Dendritic cell treated with granulocyte-macrophage colony-stimulating factor and Interleukin-4, amounts not matched to agents 40 ng/mL and 50 ng/mL, for 4 days (primary cell): ENCODE measurements around the gene FRMD5.

ENCODE experiments used
- H3K27ac Mint-ChIP-seq: one replicate; pipeline ENCODE4 v1.8.0; 2022; ENCODE audit warnings: mild to moderate bottlenecking, mixed read lengths
- H3K27me3 Mint-ChIP-seq: one replicate; pipeline ENCODE4 v1.8.0; 2022; ENCODE audit warnings: mild to moderate bottlenecking, mixed read lengths
- H3K36me3 Mint-ChIP-seq: one replicate; pipeline ENCODE4 v1.8.0; 2022; ENCODE audit warnings: low read depth, mixed read lengths
- H3K4me1 Mint-ChIP-seq: one replicate; pipeline ENCODE4 v1.8.0; 2022; ENCODE audit warnings: low read depth, mixed read lengths
- H3K4me3 Mint-ChIP-seq: one replicate; pipeline ENCODE4 v1.8.0; 2022; ENCODE audit warnings: mild to moderate bottlenecking, moderate library complexity, mixed read lengths
- H3K9me3 Mint-ChIP-seq: one replicate; pipeline ENCODE4 v1.8.0; 2022; ENCODE audit warnings: mixed read lengths
- intact Hi-C: fragments of 100-400 bp; cut with micrococcal nuclease; formaldehyde crosslinking; loops from one replicate; pipeline ENCODE4 v1.15.0; 2022

FRMD5 gene

GRCh38 chr15:43903864-43904290 is 291.2 kb downstream of the FRMD5 start:
- no peak overlapping the region for H3K27ac Mint-ChIP-seq

DNA sequence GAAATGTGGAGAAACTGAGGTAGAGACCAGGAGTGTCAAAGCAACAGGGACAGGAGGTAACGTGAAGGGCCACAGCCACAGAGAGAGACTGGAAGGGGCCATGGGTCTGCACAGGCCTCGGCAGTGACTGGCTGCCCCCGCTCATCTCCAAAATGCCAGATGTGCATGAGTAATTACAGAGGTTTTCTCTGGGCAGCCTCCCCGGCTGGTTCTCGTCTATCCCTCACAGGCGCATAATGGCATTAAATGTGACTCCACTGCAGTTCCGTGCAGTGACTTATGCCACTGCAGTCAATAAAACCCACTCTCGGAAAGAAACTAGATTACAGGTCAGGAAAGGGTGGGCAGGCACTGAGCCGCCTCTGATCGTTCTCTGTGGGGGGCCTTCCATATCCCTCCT is 293.6 kb downstream of the FRMD5 start:
- no peaks in the 10 kb centered on the region for H3K9me3 Mint-ChIP-seq
- intact Hi-C loops: loop anchor here (5.0 to 10.0 kb wide), 2 partner anchors 166 to 313 kb away; no protein-coding TSS in a partner anchor

More at GRCh38 chr15:43903864-43904290, 291.2 kb downstream of the FRMD5 start:
- no peaks in the 10 kb centered on the region for H3K36me3 Mint-ChIP-seq
- intact Hi-C loops: loop anchor here (5.0 to 10.0 kb wide), 2 partner anchors 163 to 311 kb away; no protein-coding TSS in a partner anchor
- H3K4me1 Mint-ChIP-seq: peaks cover 5% of the 10 kb centered on the region
- H3K27me3 Mint-ChIP-seq: peaks cover 2% of the 10 kb centered on the region
- H3K9me3 Mint-ChIP-seq: no peaks in the 10 kb centered on the region
- H3K4me3 Mint-ChIP-seq: no peak overlapping the region

GRCh38 chr15:43900996-43901395 is 294.1 kb downstream of the FRMD5 start:
- Mint-ChIP-seq H3K27me3 (peaks cover 2% of the 10 kb centered on the region), H3K9me3 (no peaks in the 10 kb centered on the region), H3K27ac (no peak overlapping the region), H3K4me1 (peaks cover 5% of the 10 kb centered on the region), H3K4me3 (no peak overlapping the region), H3K36me3 (no peaks in the 10 kb centered on the region)
- intact Hi-C loops: loop anchor here (5.0 to 10.0 kb wide), 2 partner anchors 166 to 314 kb away; no protein-coding TSS in a partner anchor

More for the DNA sequence above, 293.6 kb downstream of the FRMD5 start:
- no peak overlapping the region for H3K4me3 Mint-ChIP-seq
- no peaks in the 10 kb centered on the region for H3K36me3 Mint-ChIP-seq
- H3K27me3 Mint-ChIP-seq: peaks cover 2% of the 10 kb centered on the region
- peaks cover 5% of the 10 kb centered on the region for H3K4me1 Mint-ChIP-seq
- H3K27ac Mint-ChIP-seq: no peak overlapping the region

GRCh38 chr15:43899928-43900327 is 295.1 kb downstream of the FRMD5 start:
- Mint-ChIP-seq H3K9me3 (no peaks in the 10 kb centered on the region), H3K4me3 (no peak overlapping the region), H3K27me3 (peaks cover 2% of the 10 kb centered on the region), H3K27ac (no peak overlapping the region), H3K36me3 (no peaks in the 10 kb centered on the region), H3K4me1 (peaks cover 5% of the 10 kb centered on the region)
- intact Hi-C loops: loop anchor here (5.0 to 10.0 kb wide), 2 partner anchors 167 to 315 kb away; no protein-coding TSS in a partner anchor

- H3K27me3 Mint-ChIP-seq: peaks cover under 1% of the 10 kb centered on the region
- intact Hi-C loops: no loop called here
- H3K27ac Mint-ChIP-seq: no peak overlapping the region
- no peaks in the 10 kb centered on the region for H3K36me3 Mint-ChIP-seq
- H3K9me3 Mint-ChIP-seq: no peaks in the 10 kb centered on the region
- no peak overlapping the region for H3K4me3 Mint-ChIP-seq
- peaks cover 3% of the 10 kb centered on the region for H3K4me1 Mint-ChIP-seq
Observed at GRCh38 chr15:43898891-43899290, 296.2 kb downstream of the FRMD5 start.

GRCh38 chr15:43896543-43896942 is 298.5 kb downstream of the FRMD5 start:
- Mint-ChIP-seq H3K36me3 (no peaks in the 10 kb centered on the region), H3K4me3 (no peak overlapping the region), H3K27ac (no peak overlapping the region), H3K9me3 (no peaks in the 10 kb centered on the region), H3K4me1 (peaks cover 5% of the 10 kb centered on the region), H3K27me3 (no peaks in the 10 kb centered on the region)
- intact Hi-C loops: no loop called here

- H3K9me3 Mint-ChIP-seq: no peaks in the 10 kb centered on the region
- intact Hi-C loops: no loop called here
- no peaks in the 10 kb centered on the region for H3K27me3 Mint-ChIP-seq
- H3K36me3 Mint-ChIP-seq: no peaks in the 10 kb centered on the region
- H3K4me3 Mint-ChIP-seq: no peak overlapping the region
- no peak overlapping the region for H3K27ac Mint-ChIP-seq
- H3K4me1 Mint-ChIP-seq: peaks cover 5% of the 10 kb centered on the region
Observed at GRCh38 chr15:43895586-43895985, 299.5 kb downstream of the FRMD5 start.

DNA sequence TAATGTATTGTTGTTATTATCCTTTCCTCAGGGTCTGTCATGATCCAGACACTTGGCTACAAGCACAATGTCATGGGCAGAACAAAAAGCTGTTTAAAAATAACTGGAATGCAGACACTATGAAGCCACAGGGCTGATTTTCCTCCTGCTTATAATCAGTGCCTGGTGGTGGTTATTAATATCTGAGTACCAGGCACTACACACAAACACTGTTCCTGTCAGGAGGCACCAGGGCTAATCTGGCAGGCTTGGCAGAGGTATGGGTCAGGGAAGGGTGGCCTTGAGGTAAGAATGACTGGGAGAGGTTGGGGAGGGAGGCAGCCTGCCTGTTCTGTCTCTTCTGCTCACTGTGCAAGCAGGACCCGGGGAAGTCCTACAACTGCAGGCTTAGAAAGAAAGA is 301.1 kb downstream of the FRMD5 start:
- no peaks in the 10 kb centered on the region for H3K9me3 Mint-ChIP-seq
- no peak overlapping the region for H3K27ac Mint-ChIP-seq
- peaks cover 5% of the 10 kb centered on the region for H3K4me1 Mint-ChIP-seq
- no peak overlapping the region for H3K4me3 Mint-ChIP-seq
- intact Hi-C loops: no loop called here
- no peaks in the 10 kb centered on the region for H3K27me3 Mint-ChIP-seq
- no peaks in the 10 kb centered on the region for H3K36me3 Mint-ChIP-seq

DNA sequence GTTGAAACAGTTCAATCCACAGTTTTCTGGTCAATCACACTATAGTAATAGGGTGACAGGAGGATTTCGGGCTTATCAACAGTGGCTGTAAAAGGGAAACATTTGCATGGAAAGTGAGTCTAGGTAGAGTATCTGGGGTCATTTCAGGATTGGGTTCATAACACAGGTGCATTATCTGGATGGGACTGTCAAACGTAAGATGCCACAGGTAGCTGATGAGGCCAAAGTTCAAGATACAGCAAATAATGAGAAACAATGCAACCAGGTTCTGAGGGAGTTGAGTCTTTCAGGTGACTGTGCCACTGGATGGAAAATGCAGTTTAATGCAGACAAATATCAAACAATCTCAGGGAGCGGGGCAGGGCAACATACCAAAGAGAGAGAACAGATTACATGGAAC is 306.0 kb downstream of the FRMD5 start:
- Mint-ChIP-seq H3K27me3 (no peaks in the 10 kb centered on the region), H3K9me3 (no peaks in the 10 kb centered on the region), H3K4me1 (peaks cover 5% of the 10 kb centered on the region), H3K36me3 (no peaks in the 10 kb centered on the region), H3K27ac (no peak overlapping the region), H3K4me3 (no peak overlapping the region)
- intact Hi-C loops: no loop called here

GRCh38 chr15:43887901-43888300 is 307.2 kb downstream of the FRMD5 start:
- no peaks in the 10 kb centered on the region for H3K9me3 Mint-ChIP-seq
- no peak overlapping the region for H3K27ac Mint-ChIP-seq
- intact Hi-C loops: no loop called here
- no peaks in the 10 kb centered on the region for H3K36me3 Mint-ChIP-seq
- H3K4me1 Mint-ChIP-seq: no peaks in the 10 kb centered on the region
- no peaks in the 10 kb centered on the region for H3K27me3 Mint-ChIP-seq
- no peak overlapping the region for H3K4me3 Mint-ChIP-seq

DNA sequence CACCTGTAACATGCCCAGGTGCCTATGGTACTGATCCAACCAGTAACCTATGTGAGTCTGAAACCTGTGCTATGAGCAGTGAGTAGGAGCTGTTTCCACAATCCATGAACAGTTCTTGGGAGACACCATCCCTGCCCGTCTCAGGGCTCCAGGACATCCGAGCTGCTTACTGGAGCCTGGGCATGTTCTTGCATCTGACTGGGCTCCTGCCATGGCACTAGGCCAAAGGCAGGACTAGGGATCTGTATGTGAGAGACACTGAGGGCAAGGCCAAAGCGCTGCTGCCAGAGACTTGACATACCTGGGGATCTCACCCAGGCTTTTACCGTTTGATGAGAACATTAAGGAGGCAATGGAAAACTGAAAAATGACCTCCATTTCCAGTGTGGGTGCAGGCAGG is 308.5 kb downstream of the FRMD5 start:
- H3K27me3 Mint-ChIP-seq: no peaks in the 10 kb centered on the region
- no peaks in the 10 kb centered on the region for H3K9me3 Mint-ChIP-seq
- intact Hi-C loops: no loop called here
- H3K27ac Mint-ChIP-seq: no peak overlapping the region
- no peaks in the 10 kb centered on the region for H3K36me3 Mint-ChIP-seq
- no peak overlapping the region for H3K4me3 Mint-ChIP-seq
- H3K4me1 Mint-ChIP-seq: no peaks in the 10 kb centered on the region

DNA sequence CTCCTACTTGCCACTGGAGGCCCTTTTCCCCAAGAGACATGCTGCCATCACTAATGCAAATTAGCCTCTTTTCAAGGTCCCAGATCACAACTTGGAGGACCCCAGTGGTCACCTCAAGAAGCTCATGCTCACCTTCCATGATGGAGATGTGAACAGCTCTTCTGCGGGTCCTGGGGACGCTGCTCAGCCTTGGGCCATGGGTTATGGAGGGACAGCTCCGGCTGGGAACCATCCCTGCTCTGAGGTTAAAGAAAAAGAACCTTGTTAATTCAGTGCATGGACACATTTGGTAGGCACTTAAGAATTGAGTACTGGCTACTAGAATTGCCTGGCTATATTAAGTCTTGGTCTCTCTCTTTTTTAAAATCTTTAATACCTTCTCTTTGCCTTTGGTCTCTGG is 311.5 kb downstream of the FRMD5 start:
- H3K4me1 Mint-ChIP-seq: no peaks in the 10 kb centered on the region
- H3K9me3 Mint-ChIP-seq: no peaks in the 10 kb centered on the region
- no peak overlapping the region for H3K4me3 Mint-ChIP-seq
- intact Hi-C loops: no loop called here
- no peaks in the 10 kb centered on the region for H3K27me3 Mint-ChIP-seq
- H3K36me3 Mint-ChIP-seq: no peaks in the 10 kb centered on the region
- H3K27ac Mint-ChIP-seq: no peak overlapping the region

- intact Hi-C loops: no loop called here
- no peaks in the 10 kb centered on the region for H3K4me1 Mint-ChIP-seq
- no peaks in the 10 kb centered on the region for H3K9me3 Mint-ChIP-seq
- H3K36me3 Mint-ChIP-seq: no peaks in the 10 kb centered on the region
- no peaks in the 10 kb centered on the region for H3K27me3 Mint-ChIP-seq
- no peak overlapping the region for H3K27ac Mint-ChIP-seq
- H3K4me3 Mint-ChIP-seq: no peak overlapping the region
Observed at GRCh38 chr15:43881944-43882343, 313.1 kb downstream of the FRMD5 start.

DNA sequence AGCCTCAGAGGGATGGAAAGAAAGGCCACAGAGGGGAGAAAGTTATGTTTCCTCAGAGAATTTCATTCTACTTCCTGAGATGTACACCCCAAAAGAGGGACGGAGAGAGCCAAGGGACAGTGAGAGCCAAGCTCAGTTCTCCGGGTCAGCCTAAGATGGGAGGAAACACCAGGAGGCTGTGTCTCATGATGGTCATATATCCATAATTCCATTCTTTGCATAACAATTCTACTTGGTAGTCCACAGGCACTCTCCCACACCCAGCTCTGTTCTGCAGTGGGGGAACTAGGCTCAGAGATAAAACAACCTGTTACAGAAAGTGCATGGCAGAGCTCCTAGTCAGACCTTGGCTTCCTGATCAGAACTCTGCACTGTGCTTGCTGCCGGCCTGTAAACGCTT is 313.8 kb downstream of the FRMD5 start:
- H3K36me3 Mint-ChIP-seq: no peaks in the 10 kb centered on the region
- no peaks in the 10 kb centered on the region for H3K4me1 Mint-ChIP-seq
- no peak overlapping the region for H3K27ac Mint-ChIP-seq
- no peak overlapping the region for H3K4me3 Mint-ChIP-seq
- intact Hi-C loops: no loop called here
- H3K27me3 Mint-ChIP-seq: no peaks in the 10 kb centered on the region
- H3K9me3 Mint-ChIP-seq: no peaks in the 10 kb centered on the region

DNA sequence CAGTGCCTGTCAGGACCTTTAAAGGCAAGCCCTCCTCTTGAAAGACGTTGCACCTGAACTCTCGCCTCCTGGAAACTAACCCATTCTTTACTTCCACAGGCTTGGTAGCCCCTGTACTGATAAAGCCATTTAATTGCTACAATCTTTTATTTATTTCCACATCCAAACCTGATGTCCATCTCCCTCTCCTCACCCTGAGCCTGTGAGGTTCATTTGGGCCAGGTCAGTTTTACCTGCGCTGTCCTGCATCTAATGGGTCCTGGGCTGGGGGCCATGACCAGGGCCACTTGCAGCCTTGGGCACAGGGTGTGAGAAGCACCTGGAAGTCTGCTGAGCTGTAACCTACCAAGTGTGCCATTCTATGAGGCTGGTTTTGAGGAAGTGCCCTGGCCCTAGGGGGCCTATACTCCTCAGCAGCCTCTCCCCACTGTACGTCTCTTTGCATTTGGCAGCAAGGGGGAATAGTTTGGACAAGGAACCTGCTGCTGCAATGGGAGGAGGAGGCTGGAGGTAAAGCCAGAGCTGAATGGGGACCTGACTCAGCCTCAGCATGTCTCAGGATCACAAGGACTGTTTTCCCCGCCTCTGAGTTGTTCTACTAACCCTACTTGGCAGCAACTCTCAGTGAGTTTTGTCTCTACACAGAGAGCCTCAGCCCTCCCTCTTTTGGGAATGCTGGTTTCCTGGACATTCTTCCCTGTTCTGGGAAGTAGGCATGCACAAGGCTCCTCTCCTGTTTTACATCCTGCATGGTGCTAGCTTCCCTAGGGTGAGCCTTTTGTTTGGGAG is 314.5 kb downstream of the FRMD5 start:
- no peaks in the 10 kb centered on the region for H3K36me3 Mint-ChIP-seq
- H3K4me3 Mint-ChIP-seq: no peak overlapping the region
- no peaks in the 10 kb centered on the region for H3K9me3 Mint-ChIP-seq
- intact Hi-C loops: no loop called here
- H3K27me3 Mint-ChIP-seq: no peaks in the 10 kb centered on the region
- H3K4me1 Mint-ChIP-seq: no peaks in the 10 kb centered on the region
- no peak overlapping the region for H3K27ac Mint-ChIP-seq
